Fibroblast of lung (primary cell): ENCODE measurements around the gene EXOSC10. TPM values are rescaled to one million over a fixed set of nuclear protein-coding genes. Genes with fewer than 3 reads are reported as not detected.

Source experiments
- DNase-seq, 2 donors: peaks; one replicate each; pipeline versions ENCODE4 v3.0.0 to v3.0.0-alpha.2; 2010; ENCODE audit warnings: low read depth in 2 of 2
- H2AFZ ChIP-seq: 2 replicates; pipeline ENCODE4 v1.5.1; 2012; ENCODE audit warnings: low read length, control low read depth, inconsistent platforms
- H3K27ac ChIP-seq: 2 replicates; pipeline ENCODE4 v1.5.1; 2011; ENCODE audit warnings: low read length, control low read depth; ENCODE audit not compliant: insufficient read depth
- H3K27me3 ChIP-seq: 2 replicates; pipeline ENCODE4 v1.5.1; 2011; ENCODE audit warnings: mild to moderate bottlenecking, low read length; ENCODE audit not compliant: control insufficient read depth, insufficient read depth
- H3K36me3 ChIP-seq: 2 replicates; pipeline ENCODE4 v1.5.1; 2011; ENCODE audit warnings: low read length; ENCODE audit not compliant: control insufficient read depth, insufficient read depth
- H3K4me1 ChIP-seq: 2 replicates; pipeline ENCODE4 v1.5.1; 2011; ENCODE audit warnings: low read length; ENCODE audit not compliant: control insufficient read depth, insufficient read depth; ENCODE audit errors: extremely low read depth
- H3K4me2 ChIP-seq: 2 replicates; pipeline ENCODE4 v1.5.1; 2011; ENCODE audit warnings: low read length, control low read depth; ENCODE audit not compliant: insufficient read depth; ENCODE audit errors: extremely low read depth
- H3K4me3 ChIP-seq, 4 experiments: fragments of 200-600 bp in 1 of 4; sonication (generic) in 1 of 4; replicated peaks in 1 of 4; 2 replicates each; pipeline ENCODE4 v1.5.1; 2011 to 2016; ENCODE audit warnings: low read length in 4 of 4, low read depth in 3 of 4, mild to moderate bottlenecking in 3 of 4, control low read depth in 2 of 4, inconsistent platforms in 1 of 4, mixed read lengths in 1 of 4; ENCODE audit not compliant: insufficient read depth in 1 of 4; ENCODE audit errors: control extremely low read depth in 1 of 4
- H3K79me2 ChIP-seq: 2 replicates; pipeline ENCODE4 v1.5.1; 2012; ENCODE audit warnings: mild to moderate bottlenecking, low read length, inconsistent platforms; ENCODE audit not compliant: control insufficient read depth, insufficient read depth
- H3K9ac ChIP-seq: 2 replicates; pipeline ENCODE4 v1.5.1; 2011; ENCODE audit warnings: mild to moderate bottlenecking, low read length, control low read depth; ENCODE audit not compliant: insufficient read depth
- H3K9me3 ChIP-seq: 2 replicates; pipeline ENCODE4 v1.5.1; 2012; ENCODE audit warnings: low read depth, low read length; ENCODE audit not compliant: control insufficient read depth, insufficient read depth
- H4K20me1 ChIP-seq: 2 replicates; pipeline ENCODE4 v1.5.1; 2011; ENCODE audit warnings: low read length; ENCODE audit not compliant: control insufficient read depth, insufficient read depth; ENCODE audit errors: extremely low read depth
- CTCF ChIP-seq, 2 donors: IDR thresholded peaks in 1 of 2; conservative IDR thresholded peaks in 1 of 2; 1 replicate in 1 of 2; 2 replicates in 1 of 2; pipeline ENCODE4 v1.5.1; 2011 to 2012; ENCODE audit warnings: low read length in 2 of 2, control low read depth in 1 of 2, inconsistent platforms in 1 of 2, low read depth in 1 of 2, mild to moderate bottlenecking in 1 of 2
- EZH2 ChIP-seq: IDR thresholded peaks from 2 replicates; pipeline ENCODE4 v1.5.1; 2012; ENCODE audit warnings: low read length, control low read depth, mild to moderate bottlenecking; ENCODE audit errors: missing control alignments
- polyA plus RNA-seq, 2 donors: library from polyadenylated mRNA; depleted of rRNA in 1 of 2; stranded (reverse) in 1 of 2; unstranded in 1 of 2; fragments of >200 nt; gene quantifications; 2 replicates each; pipeline ENCODE4 v1.2.1, GENCODE V29; 2011 to 2012; ENCODE audit warnings: missing spikeins in 1 of 2
- total RNA-seq: library from RNA; depleted of rRNA; stranded (reverse); fragments of >200 nt; gene quantifications from 2 replicates; pipeline ENCODE4 v1.2.1, GENCODE V29; 2014

The EXOSC10 gene
- total and polyA plus RNA-seq, 2 donors (not counting 1 experiment from before 2014, with no cell fraction given), result 36.2 to 56.3 TPM

GRCh38 chr1:11109047-11109760 lies 9.5 kb upstream of the EXOSC10 start:
- TF ChIP-seq EZH2 (no peak), CTCF (conservative IDR thresholded peaks at IDR 0.05 in 1 of 2, IDR thresholded peaks at IDR 0.05 in 1 of 2; ENCODE audit: low read depth in 1 of 2, low read length in 2 of 2) (no peak)
- peaks cover 14% of the 10 kb centered on the region for H3K36me3 ChIP-seq

GRCh38 chr1:11107599-11107998 lies 7.9 kb upstream of the EXOSC10 start:
- H3K4me2 ChIP-seq, result no peak overlapping the region
- no peak overlapping the region for H3K9ac ChIP-seq
- no peak overlapping the region for H3K4me3 ChIP-seq

More at GRCh38 chr1:11109047-11109760, 9.5 kb upstream of the EXOSC10 start:
- no peaks in the 10 kb centered on the region for H3K79me2 ChIP-seq
- H3K9me3 ChIP-seq, result no peaks in the 10 kb centered on the region
- no peaks in the 10 kb centered on the region for H3K27me3 ChIP-seq
- H3K4me1 ChIP-seq, result no peaks in the 10 kb centered on the region
- H3K4me3 ChIP-seq, result no peak overlapping the region
- no peak overlapping the region for H2AFZ ChIP-seq
- H4K20me1 ChIP-seq, result no peaks in the 10 kb centered on the region
- no peak overlapping the region for H3K27ac ChIP-seq
- no peak for DNase-seq
- no peak overlapping the region for H3K4me2 ChIP-seq
- H3K9ac ChIP-seq, result no peak overlapping the region

GRCh38 chr1:11105586-11105985 lies 5.9 kb upstream of the EXOSC10 start:
- Histone ChIP-seq H3K79me2 (no peaks in the 10 kb centered on the region), H3K27me3 (no peaks in the 10 kb centered on the region), H4K20me1 (no peaks in the 10 kb centered on the region), H3K4me2 (no peak overlapping the region), H3K4me1 (no peaks in the 10 kb centered on the region), H3K9ac (no peak overlapping the region), H2AFZ (no peak overlapping the region), H3K36me3 (peaks cover 8% of the 10 kb centered on the region), H3K27ac (no peak overlapping the region), H3K9me3 (no peaks in the 10 kb centered on the region), H3K4me3 (no peak overlapping the region)
- DNase-seq, result no peak
- TF ChIP-seq EZH2 (no peak), CTCF (conservative IDR thresholded peaks at IDR 0.05 in 1 of 2, IDR thresholded peaks at IDR 0.05 in 1 of 2; ENCODE audit: low read depth in 1 of 2, low read length in 2 of 2) (no peak)

More at GRCh38 chr1:11107599-11107998, 7.9 kb upstream of the EXOSC10 start:
- H3K27ac ChIP-seq, result no peak overlapping the region
- H3K36me3 ChIP-seq, result peaks cover 13% of the 10 kb centered on the region
- H2AFZ ChIP-seq, result no peak overlapping the region
- TF ChIP-seq EZH2, result no peak
- TF ChIP-seq CTCF (conservative IDR thresholded peaks at IDR 0.05 in 1 of 2, IDR thresholded peaks at IDR 0.05 in 1 of 2; ENCODE audit: low read depth in 1 of 2, low read length in 2 of 2), result no peak
- no peaks in the 10 kb centered on the region for H3K27me3 ChIP-seq
- no peaks in the 10 kb centered on the region for H3K4me1 ChIP-seq
- H3K79me2 ChIP-seq, result no peaks in the 10 kb centered on the region
- H3K9me3 ChIP-seq, result no peaks in the 10 kb centered on the region
- H4K20me1 ChIP-seq, result no peaks in the 10 kb centered on the region
- DNase-seq, result no peak
